ENCODE measurements around the gene SCML2.
"Not testable (repeated sequence)": the region's sequence is repeated elsewhere in the genome, so short reads cannot be mapped to it uniquely, and the experiment has no call there.

Gene SCML2

GRCh38 chrX:18354369-18355223 lies at the start of gene SCML2:
TSS of gene SCML2 (minus strand) at chrX:18354688. CDS start at chrX:18334071, 20,617 bp downstream.
- DNase-seq: peak; percentile 8

GRCh38 chrX:18401848-18402213 lies 47.3 kb upstream of the SCML2 start:
- DNase-seq: no peak

GRCh38 chrX:18394477-18394876 lies 40.0 kb upstream of the SCML2 start:
- no peak for DNase-seq

GRCh38 chrX:18390941-18391538 lies 36.6 kb upstream of the SCML2 start:
- peak; percentile 20 for DNase-seq

- DNase-seq: no peak
Observed at GRCh38 chrX:18389966-18390365, 35.5 kb upstream of the SCML2 start.

- DNase-seq: no peak
Observed at GRCh38 chrX:18377796-18378195, 23.3 kb upstream of the SCML2 start.

- DNase-seq: not testable (repeated sequence)
Observed at GRCh38 chrX:18375131-18375805, 20.8 kb upstream of the SCML2 start.

- DNase-seq: not testable (repeated sequence)
Observed at GRCh38 chrX:18369096-18369495, 14.6 kb upstream of the SCML2 start.

GRCh38 chrX:18368402-18368801 lies 13.9 kb upstream of the SCML2 start:
- no peak for DNase-seq

GRCh38 chrX:18360867-18361266 lies 6.4 kb upstream of the SCML2 start:
- DNase-seq: no peak

GRCh38 chrX:18353931-18354368 lies 538 bp downstream of the SCML2 start:
- DNase-seq: no peak

GRCh38 chrX:18351784-18352183 lies 2.7 kb downstream of the SCML2 start:
- no peak for DNase-seq

- DNase-seq: no peak
Observed at GRCh38 chrX:18348047-18348446, 6.4 kb downstream of the SCML2 start.

GRCh38 chrX:18309401-18309800 lies 45.1 kb downstream of the SCML2 start:
- DNase-seq: no peak

- DNase-seq: no peak
Observed at GRCh38 chrX:18297251-18297650, 57.2 kb downstream of the SCML2 start.

GRCh38 chrX:18294893-18295292 lies 59.6 kb downstream of the SCML2 start:
- no peak for DNase-seq

- DNase-seq: no peak
Observed at GRCh38 chrX:18291006-18291545, 63.4 kb downstream of the SCML2 start.

- DNase-seq: no peak
Observed at GRCh38 chrX:18290200-18290599, 64.3 kb downstream of the SCML2 start.

- no peak for DNase-seq
Observed at GRCh38 chrX:18288716-18289115, 65.8 kb downstream of the SCML2 start.

GRCh38 chrX:18286322-18286831 lies 68.1 kb downstream of the SCML2 start:
- DNase-seq: no peak

- DNase-seq: no peak
Observed at GRCh38 chrX:18278449-18278848, 76.0 kb downstream of the SCML2 start.

GRCh38 chrX:18272222-18272621 lies 82.3 kb downstream of the SCML2 start:
- no peak for DNase-seq

- DNase-seq: no peak
Observed at GRCh38 chrX:18271725-18272124, 82.8 kb downstream of the SCML2 start.
